HG03565 (cell line): ENCODE results near the gene ACAN.

ENCODE experiments used
- ATAC-seq: cut with Tn5 transposase; IDR thresholded peaks from one replicate; pipeline ENCODE4 v1.9.1; 2021; ENCODE audit warnings: mild to moderate bottlenecking, moderate library complexity; ENCODE audit not compliant: unreplicated experiment

ACAN gene

DNA sequence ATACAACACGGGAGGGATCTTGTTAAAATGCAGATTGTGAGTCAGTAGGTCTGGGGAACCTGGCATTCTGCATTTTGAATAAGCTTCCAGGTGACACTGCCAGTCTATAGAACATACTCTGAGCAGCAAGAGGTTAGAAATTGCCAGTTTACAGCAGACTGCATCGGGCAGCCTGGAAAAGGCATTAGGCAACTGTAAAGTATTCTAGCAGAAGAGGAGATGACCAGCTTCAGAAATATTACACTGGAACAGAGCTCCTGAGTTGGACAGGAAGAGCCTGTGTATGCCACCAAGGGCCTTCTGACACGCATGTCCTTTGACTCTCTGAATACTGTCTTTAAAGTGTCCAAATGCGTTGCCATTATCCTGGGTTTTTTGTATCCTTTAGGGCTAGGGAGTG, 2.5 kb upstream of the ACAN start:
- no peak for ATAC-seq

DNA sequence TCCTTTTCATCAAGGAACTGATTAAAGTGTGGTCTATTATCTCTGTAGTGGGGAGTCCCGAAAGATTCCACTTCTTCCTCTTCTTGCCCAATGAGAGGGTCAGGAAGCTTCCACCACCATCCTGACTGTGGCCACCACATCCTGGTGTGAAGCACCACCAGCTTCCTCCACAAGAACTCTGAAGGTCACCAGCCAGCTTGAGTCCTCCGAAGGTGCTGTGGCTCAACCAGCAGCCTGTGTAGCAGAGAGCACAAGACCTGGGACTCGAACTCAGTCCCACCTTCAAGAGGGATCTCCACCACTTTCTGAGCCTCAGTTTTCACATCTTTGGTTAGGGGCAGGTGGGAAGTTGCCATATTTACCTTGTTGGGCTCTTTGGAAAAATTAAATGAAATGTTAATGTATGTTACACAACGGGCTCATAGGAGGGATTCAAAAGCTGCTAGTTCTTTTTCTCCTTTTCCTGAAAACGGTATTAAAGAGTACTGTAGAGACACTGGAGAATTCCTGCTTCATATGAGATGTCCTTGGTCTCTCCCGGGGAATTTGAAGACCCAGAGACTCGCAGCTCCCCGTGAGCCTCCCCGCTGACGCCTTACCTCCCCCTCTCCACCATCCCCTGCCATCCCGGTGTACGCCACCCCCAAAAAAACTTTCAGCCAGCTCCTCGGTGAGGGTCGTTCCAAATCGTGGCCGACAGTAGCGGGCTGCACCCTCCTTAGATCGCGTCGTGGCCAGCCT, 816 bp upstream of the ACAN start:
- no peak for ATAC-seq

DNA sequence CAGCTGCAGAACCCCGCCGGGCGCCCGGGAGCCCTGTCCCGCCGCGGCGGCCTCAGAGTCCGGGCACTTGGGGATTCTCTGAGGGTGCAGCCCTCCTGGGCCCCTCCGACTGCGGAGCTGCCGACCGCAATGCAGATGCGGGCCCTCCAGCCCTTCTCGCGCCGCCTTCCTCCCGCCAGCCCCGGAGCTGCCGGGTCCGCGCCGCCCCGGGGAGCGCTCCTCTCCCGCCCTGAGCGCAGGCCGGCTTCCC, 320 bp upstream of the ACAN start:
- ATAC-seq = no peak

DNA sequence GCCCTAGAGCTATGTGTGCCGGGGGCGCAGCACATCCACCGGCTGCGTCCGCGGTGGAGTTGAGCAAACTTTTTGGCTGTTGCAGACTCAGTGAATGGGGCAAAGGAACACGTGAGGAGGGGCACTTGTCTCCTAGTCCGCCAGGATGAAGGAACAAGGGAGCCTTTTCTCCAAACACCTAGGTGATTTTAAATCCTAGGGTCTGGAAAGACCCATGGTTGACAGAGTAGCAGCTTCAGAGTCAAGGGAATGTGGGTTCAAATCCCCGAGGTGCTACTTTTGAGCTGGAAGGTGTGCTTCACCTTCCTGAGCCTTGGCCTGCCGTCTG, 648 bp downstream of the ACAN start:
- ATAC-seq = no peak

DNA sequence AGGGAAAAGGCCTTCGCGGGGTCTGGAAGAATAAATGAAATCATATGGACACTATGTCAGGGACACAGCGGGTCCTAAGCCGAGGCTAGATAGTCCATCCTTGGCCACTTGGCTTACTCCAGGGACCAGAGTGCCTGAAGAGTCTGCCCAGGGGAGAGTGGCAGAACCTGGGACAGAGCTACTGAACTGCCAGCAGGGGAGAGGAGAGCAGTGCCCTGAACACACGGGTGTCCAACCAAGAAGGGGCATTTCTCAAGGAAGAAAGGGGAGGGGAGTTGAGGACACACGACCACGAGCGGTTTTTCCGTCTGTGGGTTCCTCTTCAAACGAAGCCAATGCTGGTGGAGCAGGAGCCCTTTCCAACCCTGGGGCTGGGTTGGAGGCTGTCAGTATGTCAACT, 1.0 kb downstream of the ACAN start:
- no peak for ATAC-seq

DNA sequence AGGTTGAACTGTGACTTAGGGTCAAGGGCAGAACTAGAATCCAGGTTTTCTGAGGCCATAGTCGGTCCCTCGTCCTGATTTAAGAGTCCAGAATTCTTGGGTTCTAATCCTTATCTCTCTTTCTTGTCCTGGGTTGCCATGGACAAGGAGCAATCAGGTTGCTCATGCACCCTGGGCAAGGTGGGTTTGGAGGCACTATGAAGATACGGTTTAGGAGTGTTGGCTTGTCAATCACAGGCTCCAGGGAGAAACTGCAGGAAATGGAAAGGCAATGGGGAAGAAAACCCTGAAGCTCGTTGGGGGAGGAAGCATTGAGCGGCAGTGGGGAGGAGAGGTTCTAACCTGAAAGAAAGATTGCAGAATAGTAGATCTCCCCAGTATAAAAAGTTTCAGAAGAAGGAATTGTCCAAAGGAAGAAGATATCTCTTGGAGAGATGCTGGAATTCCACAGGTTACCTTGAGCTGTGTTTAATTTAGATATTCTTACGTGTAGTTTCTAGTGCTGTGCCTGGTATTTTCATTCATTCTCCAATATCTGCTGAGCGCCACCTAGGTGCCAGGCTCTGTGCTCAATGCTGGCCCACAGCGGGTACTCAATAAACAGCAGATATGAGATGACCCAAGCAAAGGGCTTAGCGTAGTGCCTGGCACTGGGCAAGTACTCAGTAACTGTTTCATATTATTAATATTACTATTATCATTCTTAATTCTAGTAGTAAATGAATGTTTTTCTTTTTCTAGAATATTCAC, 2.0 kb downstream of the ACAN start:
- ATAC-seq = no peak

DNA sequence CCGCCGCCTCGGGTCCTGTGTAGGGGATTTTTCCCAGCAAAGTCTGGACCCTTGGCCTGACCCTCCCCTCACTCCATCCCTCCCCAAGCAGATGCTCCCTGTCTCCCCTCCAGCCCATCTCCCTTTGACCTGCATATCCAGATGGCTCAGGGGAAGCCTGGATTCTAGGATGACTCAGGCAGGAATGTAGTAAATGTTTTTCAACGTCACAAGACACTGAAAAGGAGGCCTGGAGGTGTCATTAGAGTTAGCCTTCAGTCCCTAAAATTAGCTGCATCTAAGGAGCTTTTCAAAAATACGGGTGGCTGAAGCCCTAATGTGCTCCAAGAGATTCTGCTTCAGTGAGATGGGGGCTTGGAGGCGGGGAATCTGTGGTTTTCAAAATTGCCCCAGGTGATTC, 7.2 kb downstream of the ACAN start:
- no peak for ATAC-seq

DNA sequence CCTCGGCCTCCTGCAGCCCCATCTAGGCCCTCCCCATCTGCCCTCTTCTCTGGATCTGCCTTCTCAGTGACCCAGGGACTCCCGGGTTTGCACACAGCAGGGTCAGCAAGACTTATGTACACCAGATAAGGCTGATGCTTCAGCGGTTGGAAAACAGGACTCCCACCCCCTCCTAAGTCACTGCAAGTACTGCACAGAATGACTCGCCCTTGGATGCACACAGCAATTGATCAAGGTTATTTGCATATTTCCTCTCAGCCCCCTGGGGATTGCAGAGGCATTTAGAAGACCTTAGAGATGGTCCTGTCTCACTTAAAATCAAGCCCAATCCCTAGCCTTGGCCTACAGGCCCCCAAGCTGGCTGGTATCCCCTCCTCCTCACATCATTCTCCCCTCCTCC, 8.9 kb downstream of the ACAN start:
- ATAC-seq = no peak

DNA sequence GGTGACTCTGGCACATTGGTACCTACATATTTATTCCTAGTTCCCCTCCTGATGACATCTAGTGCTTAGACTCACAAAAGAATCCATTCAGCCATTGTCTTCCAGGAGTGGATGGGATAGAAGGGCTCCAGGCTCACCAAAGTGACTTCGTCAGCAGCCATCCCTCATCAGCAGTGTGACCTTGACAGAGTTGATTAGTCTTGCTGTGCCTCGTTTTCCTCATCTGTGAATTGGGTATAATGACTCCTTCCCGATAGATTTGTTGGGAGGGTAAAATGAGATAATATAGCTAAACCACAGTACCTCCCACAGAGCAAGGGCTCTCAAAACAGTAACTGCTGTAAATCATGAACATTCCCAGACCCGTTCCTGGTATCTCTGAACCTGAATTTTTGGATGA, 10.7 kb downstream of the ACAN start:
- ATAC-seq = no peak

DNA sequence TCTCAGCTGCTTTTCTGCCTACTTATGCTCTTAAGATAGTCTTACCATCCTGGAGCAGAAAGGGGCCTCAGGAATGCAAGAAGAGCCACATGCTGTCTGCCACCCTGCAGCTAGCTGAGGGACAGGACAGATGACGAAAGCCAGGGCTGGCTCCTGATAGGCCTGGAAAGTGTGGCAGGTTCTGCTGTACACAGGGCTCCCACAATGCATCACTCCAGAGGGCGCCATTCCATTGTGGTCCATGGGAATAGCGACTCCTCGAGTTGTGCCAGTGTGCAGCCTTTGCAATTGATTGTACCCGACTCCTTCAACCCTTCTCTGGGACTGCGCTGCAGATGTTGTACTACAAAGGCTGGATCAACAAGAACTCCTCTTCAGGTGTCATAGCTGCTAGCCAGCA, 11.2 kb downstream of the ACAN start:
- no peak for ATAC-seq

DNA sequence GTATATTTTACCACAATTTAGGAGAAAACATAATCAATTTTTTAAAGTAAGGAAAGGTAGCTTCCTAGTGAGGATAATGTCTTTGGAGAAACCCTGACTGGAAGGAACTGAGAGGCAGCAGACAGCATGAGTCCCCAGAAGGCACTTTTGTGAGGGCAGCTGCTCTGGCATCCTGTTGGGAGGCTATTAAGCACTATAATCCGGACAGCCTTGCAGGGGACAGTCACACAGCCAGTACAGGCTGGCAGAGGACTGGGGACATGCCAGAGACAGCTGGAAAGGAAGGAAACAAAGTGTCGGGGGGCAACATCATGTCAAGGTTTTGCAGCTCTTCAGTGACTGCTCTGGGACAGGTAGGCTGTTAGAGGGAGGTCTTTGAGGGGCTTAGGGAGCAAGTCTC, 15.7 kb downstream of the ACAN start:
- no peak for ATAC-seq

DNA sequence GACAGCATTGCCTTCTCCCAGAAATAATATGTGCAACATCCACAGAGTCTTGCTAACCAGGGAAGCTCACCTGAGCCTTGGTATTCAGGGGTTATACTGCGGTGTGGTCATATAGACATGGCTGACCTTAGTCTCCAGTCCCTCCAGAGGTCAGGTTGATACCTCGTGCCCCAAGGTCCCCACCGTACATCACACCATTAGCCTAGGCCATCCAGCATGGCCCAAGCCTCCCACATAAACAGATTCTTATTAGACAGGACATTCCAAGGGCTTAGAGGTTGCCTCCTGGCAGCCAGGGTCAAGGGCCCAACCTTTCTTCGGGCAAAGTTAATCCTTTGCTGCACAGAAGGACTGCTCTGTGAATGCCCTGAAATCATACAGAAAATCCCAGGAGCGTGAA, 18.8 kb downstream of the ACAN start:
- ATAC-seq = no peak

DNA sequence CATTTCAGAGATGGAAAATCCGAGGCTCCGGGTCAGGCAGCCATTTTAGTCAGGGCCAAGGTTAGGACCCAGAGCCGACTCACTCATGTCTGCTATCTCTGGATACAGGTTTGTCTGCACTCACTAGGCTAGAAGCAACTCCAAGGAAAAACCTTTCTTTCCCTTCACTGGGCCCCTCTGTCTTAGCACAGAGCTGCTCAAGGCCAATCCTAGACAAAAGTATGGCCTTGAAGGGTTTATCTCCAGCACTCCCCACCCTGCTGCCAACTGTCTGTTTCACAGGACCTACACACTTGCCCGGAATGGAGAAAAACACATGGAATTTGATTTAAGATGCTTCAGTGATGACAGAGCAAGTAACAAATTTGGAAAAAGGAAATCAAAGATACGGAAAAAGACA, 25.6 kb downstream of the ACAN start:
- ATAC-seq = no peak

DNA sequence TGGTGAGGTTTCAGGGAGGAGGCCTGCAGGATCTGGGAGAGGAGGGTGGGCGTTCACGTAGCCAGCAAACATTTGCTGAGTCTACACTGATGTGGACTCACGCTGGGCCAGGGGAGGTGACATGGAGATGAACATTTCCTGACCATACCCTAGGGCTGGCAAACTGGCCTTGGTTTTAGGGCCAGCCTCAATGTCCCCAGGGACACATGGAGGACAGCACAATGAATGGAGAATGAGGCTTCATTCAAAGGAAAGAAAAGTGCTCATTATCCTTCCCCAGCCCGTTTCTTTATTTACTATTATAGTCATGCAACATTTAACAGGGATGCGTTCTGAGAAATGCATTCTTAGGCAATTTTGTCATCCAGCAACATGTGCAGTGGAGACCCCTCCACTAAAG, 26.8 kb downstream of the ACAN start:
- ATAC-seq = no peak

DNA sequence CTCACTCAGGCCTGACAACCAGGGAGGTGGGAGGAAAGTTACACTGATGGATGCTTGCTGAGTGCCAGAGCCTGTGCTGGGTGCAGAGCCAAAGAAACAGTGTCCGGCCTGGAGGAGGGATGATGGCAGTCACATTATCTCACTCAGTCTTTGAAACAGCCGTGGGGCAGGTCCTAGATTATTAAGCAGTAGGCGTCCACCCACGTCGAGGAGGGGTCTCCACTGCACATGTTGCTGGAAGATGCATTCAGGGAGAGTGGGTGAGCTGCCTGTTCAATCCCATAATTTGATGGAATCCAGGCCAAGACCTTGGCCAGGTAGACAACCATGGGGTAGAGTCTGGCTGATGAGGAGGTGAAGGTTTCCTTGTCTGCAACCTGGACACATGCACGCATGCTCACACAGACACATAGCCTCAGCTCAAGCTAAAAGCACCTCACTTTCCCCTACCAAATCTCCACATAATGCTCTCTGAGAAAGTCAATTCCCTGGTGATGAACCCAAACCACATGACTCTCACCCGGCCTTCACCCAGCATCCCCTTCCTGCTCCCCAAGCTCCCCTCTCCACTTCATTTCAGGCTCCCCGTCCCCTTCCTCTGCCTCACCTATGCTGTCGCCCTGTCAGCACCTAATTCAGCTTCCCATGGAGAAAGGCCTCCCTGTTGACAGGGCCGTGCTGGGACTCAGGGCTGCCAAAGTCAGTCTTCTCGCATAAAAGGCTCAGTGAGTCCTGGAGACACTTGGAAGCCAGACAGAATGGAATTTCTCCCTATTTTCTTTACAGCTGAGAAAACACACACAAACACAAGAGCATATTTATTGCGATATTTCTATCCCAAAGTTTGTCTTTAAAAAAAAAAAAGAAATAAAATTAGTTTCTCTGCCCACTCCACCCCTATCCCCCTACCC, 29.8 kb downstream of the ACAN start:
- no peak for ATAC-seq

DNA sequence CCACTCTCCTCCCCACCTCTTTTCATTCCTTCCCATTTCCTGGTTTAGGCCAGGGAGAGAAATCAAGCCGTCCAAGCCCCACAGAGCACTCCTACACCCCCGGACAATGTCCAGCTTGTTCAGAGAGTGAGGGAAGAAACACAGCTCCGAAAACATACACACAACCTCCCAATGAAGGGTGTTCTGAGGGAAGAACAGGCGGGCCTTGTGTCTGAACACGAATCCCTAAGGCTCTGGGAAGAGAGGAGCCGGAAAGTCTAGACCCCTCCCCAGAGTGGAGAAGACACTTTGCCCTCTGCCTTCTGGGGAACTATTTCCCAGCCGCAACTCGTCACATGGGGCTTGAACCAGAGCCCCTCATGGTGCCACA, 30.5 kb downstream of the ACAN start:
- ATAC-seq = no peak

DNA sequence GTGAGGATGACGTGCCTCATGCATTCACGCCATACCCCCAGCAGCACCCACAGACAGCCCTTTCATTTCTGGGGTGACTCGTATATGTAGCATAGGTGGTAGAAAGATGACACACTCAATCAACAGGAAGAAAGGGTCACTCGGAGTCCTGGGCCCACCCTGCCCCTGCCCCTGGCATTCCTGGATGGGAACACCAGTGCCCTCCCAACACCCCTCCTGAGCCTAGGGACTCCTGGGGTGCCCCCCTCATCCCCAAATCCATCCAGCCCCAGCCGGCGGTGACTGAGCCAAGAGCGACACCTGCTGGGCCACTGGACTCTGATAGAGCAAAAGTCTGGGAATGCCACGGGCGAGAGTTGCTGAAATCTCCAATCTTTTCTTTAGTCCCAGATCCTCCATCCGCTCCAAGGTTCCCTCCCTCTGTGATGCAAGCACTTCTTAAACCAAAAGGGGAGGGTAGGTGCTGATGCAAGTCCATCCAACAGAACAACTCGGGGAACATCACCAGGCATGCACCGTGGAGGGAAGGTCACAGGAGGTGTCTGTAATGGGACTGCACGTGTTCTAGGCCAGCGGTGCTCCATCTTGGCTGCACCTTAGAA, 31.1 kb downstream of the ACAN start:
- ATAC-seq = no peak

DNA sequence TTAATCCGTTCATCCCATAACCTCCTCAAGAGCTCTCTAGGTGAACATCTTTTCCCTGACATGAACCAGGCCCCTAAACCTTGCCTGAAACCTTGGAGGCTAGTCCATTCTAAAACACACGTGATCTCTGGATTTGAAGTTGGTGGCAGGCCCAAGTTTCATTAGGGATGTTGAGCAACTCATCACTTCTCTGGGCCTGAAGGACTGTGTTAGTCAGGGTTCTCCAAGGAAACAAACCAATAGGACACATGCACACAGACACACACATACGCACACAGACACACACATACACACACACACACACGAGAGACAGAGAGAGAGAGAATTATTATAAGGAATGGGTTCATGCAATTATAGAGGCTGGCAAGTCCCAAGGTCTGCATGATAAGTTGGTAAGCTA, 31.9 kb downstream of the ACAN start:
- ATAC-seq = no peak

DNA sequence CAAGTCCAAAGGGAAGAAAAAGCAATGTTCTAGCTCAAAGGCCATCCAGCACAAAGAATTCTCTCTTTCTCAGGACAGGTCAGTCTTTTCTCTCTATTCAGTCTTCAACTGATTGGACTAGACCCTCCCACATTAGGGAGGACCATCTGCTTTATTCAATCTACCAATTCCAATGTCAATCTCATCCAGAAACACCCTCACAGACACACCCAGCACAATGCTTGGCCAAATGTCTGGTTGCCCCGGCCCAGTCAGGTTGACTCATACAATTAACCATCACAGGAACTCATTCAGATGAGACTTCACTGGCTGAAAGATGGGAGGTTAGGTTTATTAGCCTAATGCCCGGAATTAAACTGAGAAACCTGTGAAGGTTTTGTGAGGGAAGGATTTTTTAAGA, 32.4 kb downstream of the ACAN start:
- ATAC-seq = no peak

DNA sequence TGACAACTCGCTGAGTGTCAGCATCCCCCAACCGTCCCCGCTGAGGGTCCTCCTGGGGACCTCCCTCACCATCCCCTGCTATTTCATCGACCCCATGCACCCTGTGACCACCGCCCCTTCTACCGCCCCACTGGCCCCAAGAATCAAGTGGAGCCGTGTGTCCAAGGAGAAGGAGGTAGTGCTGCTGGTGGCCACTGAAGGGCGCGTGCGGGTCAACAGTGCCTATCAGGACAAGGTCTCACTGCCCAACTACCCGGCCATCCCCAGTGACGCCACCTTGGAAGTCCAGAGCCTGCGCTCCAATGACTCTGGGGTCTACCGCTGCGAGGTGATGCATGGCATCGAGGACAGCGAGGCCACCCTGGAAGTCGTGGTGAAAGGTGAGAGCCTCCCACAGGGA, 35.4 kb downstream of the ACAN start:
- no peak for ATAC-seq

DNA sequence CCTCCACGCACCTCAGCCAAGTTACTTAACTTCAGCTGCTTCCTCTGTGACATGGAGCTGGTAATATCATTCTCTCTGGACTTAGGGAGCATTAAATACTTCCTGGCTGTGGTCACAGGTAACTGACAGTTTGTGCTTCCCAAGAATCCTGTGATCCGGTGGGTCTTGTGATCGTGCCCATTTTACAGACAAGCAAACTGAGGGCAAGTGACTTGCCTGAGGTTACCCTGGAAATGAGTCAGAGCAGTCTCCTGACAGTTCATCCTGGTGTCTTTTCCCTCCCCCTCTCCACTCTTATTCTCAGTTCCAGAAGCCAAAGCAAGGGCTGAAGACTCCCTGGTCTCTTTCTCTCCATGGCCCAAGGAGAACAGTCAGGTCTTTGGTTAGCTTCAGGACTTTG, 35.9 kb downstream of the ACAN start:
- no peak for ATAC-seq

DNA sequence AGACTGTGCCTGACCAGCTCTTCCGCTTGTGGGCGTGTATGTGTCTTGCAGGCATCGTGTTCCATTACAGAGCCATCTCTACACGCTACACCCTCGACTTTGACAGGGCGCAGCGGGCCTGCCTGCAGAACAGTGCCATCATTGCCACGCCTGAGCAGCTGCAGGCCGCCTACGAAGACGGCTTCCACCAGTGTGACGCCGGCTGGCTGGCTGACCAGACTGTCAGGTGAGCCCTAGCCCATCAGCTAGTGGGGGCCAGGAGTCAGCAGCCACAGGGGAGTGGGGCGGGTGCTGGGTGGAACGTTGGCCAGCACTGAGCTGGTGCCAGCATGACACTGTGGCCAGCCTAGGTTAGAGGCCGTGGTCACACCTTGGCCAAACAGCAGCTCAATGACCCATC, 36.7 kb downstream of the ACAN start:
- no peak for ATAC-seq
